Raji (cell line): ENCODE measurements around the gene SPON2.

Source experiments
- POLR2A ChIP-seq: IDR thresholded peaks from 2 replicates; pipeline ENCODE4 v1.6.1; 2011; ENCODE audit warnings: low read depth, low read length, control low read depth; ENCODE audit not compliant: insufficient read depth

The SPON2 gene

GRCh38 chr4:1164040-1164439, 8.3 kb downstream of the SPON2 start:
- TF ChIP-seq POLR2A: no peak

- no peak for TF ChIP-seq POLR2A
These were observed 12.0 kb downstream of the SPON2 start for GRCh38 chr4:1160351-1160750.

GRCh38 chr4:1156069-1156468, 16.3 kb downstream of the SPON2 start:
- TF ChIP-seq POLR2A: no peak

GRCh38 chr4:1155314-1155713, 17.1 kb downstream of the SPON2 start:
- no peak for TF ChIP-seq POLR2A

- no peak for TF ChIP-seq POLR2A
These were observed 17.7 kb downstream of the SPON2 start for GRCh38 chr4:1154523-1155182.

- TF ChIP-seq POLR2A: no peak
These were observed 18.3 kb downstream of the SPON2 start for GRCh38 chr4:1154126-1154522.

- TF ChIP-seq POLR2A: no peak
These were observed 18.8 kb downstream of the SPON2 start for GRCh38 chr4:1153567-1154090.

GRCh38 chr4:1152290-1152689, 20.1 kb downstream of the SPON2 start:
- no peak for TF ChIP-seq POLR2A

GRCh38 chr4:1151541-1151940, 20.8 kb downstream of the SPON2 start:
- no peak for TF ChIP-seq POLR2A

- no peak for TF ChIP-seq POLR2A
These were observed 21.5 kb downstream of the SPON2 start for GRCh38 chr4:1150875-1151274.

- TF ChIP-seq POLR2A: no peak
These were observed 32.5 kb downstream of the SPON2 start for GRCh38 chr4:1139860-1140259.

GRCh38 chr4:1137850-1138249, 34.5 kb downstream of the SPON2 start:
- no peak for TF ChIP-seq POLR2A

GRCh38 chr4:1137063-1137776, 35.2 kb downstream of the SPON2 start:
- no peak for TF ChIP-seq POLR2A

- no peak for TF ChIP-seq POLR2A
These were observed 36.3 kb downstream of the SPON2 start for GRCh38 chr4:1136048-1136447.

GRCh38 chr4:1133033-1133432, 39.4 kb downstream of the SPON2 start:
- TF ChIP-seq POLR2A: no peak

- TF ChIP-seq POLR2A: no peak
These were observed 41.8 kb downstream of the SPON2 start for GRCh38 chr4:1130316-1131186.

- no peak for TF ChIP-seq POLR2A
These were observed 45.9 kb downstream of the SPON2 start for GRCh38 chr4:1126506-1126905.
